ENCODE measurements around the gene DNM3. TPM values are rescaled to one million over a fixed set of nuclear protein-coding genes. Genes with fewer than 3 reads are reported as not detected.

Gene DNM3
- total RNA-seq, 6 experiments from 2014 or later = 0.25 to 0.73 (median 0.39) TPM

GRCh38 chr1:172442843-172443565 is 601.7 kb downstream of the DNM3 start:
- H3K4me1 Mint-ChIP-seq (ENCODE audit: low read depth) = peaks cover 35% of the 10 kb centered on the region
- DNase-seq = no peak
- peak overlapping the region; percentile 94 for H3K4me3 Mint-ChIP-seq
- peak overlapping the region; percentile 82 for H3K27ac Mint-ChIP-seq
- peaks cover 26% of the 10 kb centered on the region for H3K36me3 Mint-ChIP-seq (ENCODE audit: low read depth)
- H3K9me3 Mint-ChIP-seq = no peaks in the 10 kb centered on the region
- no peaks in the 10 kb centered on the region; the same call in 1 of the 2 replicates for H3K27me3 Mint-ChIP-seq (ENCODE audit: insufficient read depth)
- no peak for TF ChIP-seq CTCF (IDR thresholded peaks at IDR 0.05)

GRCh38 chr1:172443666-172444453 is 602.6 kb downstream of the DNM3 start, which contains the start of gene PIGC:
TSS of gene PIGC (minus strand) at chr1:172444069. CDS start at chr1:172442622, 1,447 bp downstream.
- peak within 1 kb of the TSS; percentile 82 for H3K27ac Mint-ChIP-seq
- peak; percentile 92 for TF ChIP-seq CTCF (IDR thresholded peaks at IDR 0.05)
- no peaks in the 10 kb centered on the region for H3K9me3 Mint-ChIP-seq
- H3K27me3 Mint-ChIP-seq (ENCODE audit: insufficient read depth) = no peaks in the 10 kb centered on the region; the same call in 1 of the 2 replicates
- peak; percentile 80 for DNase-seq
- peaks cover 22% of the 10 kb centered on the region for H3K36me3 Mint-ChIP-seq (ENCODE audit: low read depth)
- peak within 1 kb of the TSS; percentile 94 for H3K4me3 Mint-ChIP-seq
- H3K4me1 Mint-ChIP-seq (ENCODE audit: low read depth) = peaks cover 39% of the 10 kb centered on the region

- peaks cover 16% of the 10 kb centered on the region for H3K36me3 Mint-ChIP-seq (ENCODE audit: low read depth)
- H3K4me3 Mint-ChIP-seq = no peak overlapping the region
- peaks cover 3% of the 10 kb centered on the region for H3K27me3 Mint-ChIP-seq (ENCODE audit: insufficient read depth)
- H3K9me3 Mint-ChIP-seq = no peaks in the 10 kb centered on the region
- no peak for DNase-seq
- TF ChIP-seq CTCF (IDR thresholded peaks at IDR 0.05) = no peak
- no peak overlapping the region for H3K27ac Mint-ChIP-seq
- H3K4me1 Mint-ChIP-seq (ENCODE audit: low read depth) = peaks cover 61% of the 10 kb centered on the region
Observed at GRCh38 chr1:172446547-172446946, 605.2 kb downstream of the DNM3 start.

DNA sequence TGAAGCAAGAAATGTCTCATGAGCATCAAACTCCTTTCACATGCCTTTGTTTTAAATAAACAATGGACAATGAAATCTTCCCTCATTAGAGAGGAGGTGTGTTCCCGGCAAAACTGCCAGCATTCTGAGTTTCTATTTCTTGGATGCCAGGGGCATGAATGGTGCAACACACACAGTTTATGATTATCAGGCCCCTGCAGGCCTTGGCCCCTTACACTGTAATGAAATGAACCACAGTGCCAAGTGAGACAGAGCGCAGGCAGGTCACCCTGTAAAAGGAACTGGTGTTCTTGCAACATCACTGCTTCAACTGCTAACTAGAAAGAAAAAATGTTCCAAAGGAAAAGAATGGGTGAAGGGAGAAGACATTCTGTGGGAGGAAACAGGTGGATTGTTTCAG is 606.3 kb downstream of the DNM3 start:
- H3K4me1 Mint-ChIP-seq (ENCODE audit: low read depth) = peaks cover 58% of the 10 kb centered on the region
- 0 out of 2 replicates have a peak, but pooled peaks cover 5% of the 10 kb centered on the region for H3K36me3 Mint-ChIP-seq (ENCODE audit: low read depth)
- peaks cover 3% of the 10 kb centered on the region for H3K27me3 Mint-ChIP-seq (ENCODE audit: insufficient read depth)
- DNase-seq = no peak
- no peak overlapping the region for H3K27ac Mint-ChIP-seq
- H3K4me3 Mint-ChIP-seq = no peak overlapping the region
- H3K9me3 Mint-ChIP-seq = no peaks in the 10 kb centered on the region
- no peak for TF ChIP-seq CTCF (IDR thresholded peaks at IDR 0.05)

- Mint-ChIP-seq H3K27me3 (ENCODE audit: insufficient read depth) (peaks cover 3% of the 10 kb centered on the region), H3K27ac (0 out of 2 replicates have a peak overlapping the region, but pooled peaks have one; percentile 4), H3K36me3 (ENCODE audit: low read depth) (no peaks in the 10 kb centered on the region), H3K4me1 (ENCODE audit: low read depth) (peaks cover 61% of the 10 kb centered on the region), H3K4me3 (no peak overlapping the region), H3K9me3 (no peaks in the 10 kb centered on the region)
- TF ChIP-seq CTCF (IDR thresholded peaks at IDR 0.05) = no peak
- no peak for DNase-seq
Observed at GRCh38 chr1:172448995-172449584, 607.8 kb downstream of the DNM3 start.

Data from HFFc6 (cell line).